Endothelial cell (in vitro differentiated cells): ENCODE data around the gene MIAT. TPM values are rescaled to one million over a fixed set of nuclear protein-coding genes. Genes with fewer than 3 reads are reported as not detected.

Experiments used
- DNase-seq: peaks from one replicate; pipeline ENCODE4 v3.0.0; 2021; ENCODE audit warnings: low spot score
- H3K27ac Mint-ChIP-seq: one replicate; pipeline ENCODE4 v1.8.0; 2021; ENCODE audit warnings: mixed read lengths, inconsistent platforms; ENCODE audit not compliant: unreplicated experiment
- H3K27me3 Mint-ChIP-seq: one replicate; pipeline ENCODE4 v1.8.0; 2021; ENCODE audit warnings: mild to moderate bottlenecking, moderate library complexity, mixed read lengths, inconsistent platforms; ENCODE audit not compliant: unreplicated experiment
- H3K36me3 Mint-ChIP-seq: one replicate; pipeline ENCODE4 v1.8.0; 2021; ENCODE audit warnings: mild to moderate bottlenecking, low read depth, mixed read lengths, inconsistent platforms; ENCODE audit not compliant: unreplicated experiment
- H3K4me1 Mint-ChIP-seq: one replicate; pipeline ENCODE4 v1.8.0; 2021; ENCODE audit warnings: mild to moderate bottlenecking, mixed read lengths, inconsistent platforms; ENCODE audit not compliant: unreplicated experiment
- H3K4me3 Mint-ChIP-seq: one replicate; pipeline ENCODE4 v1.8.0; 2021; ENCODE audit warnings: mild to moderate bottlenecking, mixed read lengths, inconsistent platforms; ENCODE audit not compliant: unreplicated experiment
- H3K9me3 Mint-ChIP-seq: one replicate; pipeline ENCODE4 v1.8.0; 2021; ENCODE audit warnings: mixed read lengths, inconsistent platforms; ENCODE audit not compliant: unreplicated experiment
- total RNA-seq: library from RNA; stranded (reverse); fragmentation: NEBNext Ultra II Directional; extraction: Animal tissue kit (Norgen Biotek cat#: 25700); gene quantifications from one replicate; pipeline ENCODE4 v1.2.1, GENCODE V29; 2021; ENCODE audit not compliant: unreplicated experiment
- TF ChIP-seq, protein P1 (sequence below): fragments of 200-600 bp; sonication (generic); IDR thresholded peaks from one replicate; pipeline ENCODE4 v1.5.0; 2021; ENCODE audit warnings: antibody characterized with exemption; ENCODE audit not compliant: unreplicated experiment

The MIAT gene
- total RNA-seq, 1 donor from 2014 or later, result 1.2 TPM

DNA sequence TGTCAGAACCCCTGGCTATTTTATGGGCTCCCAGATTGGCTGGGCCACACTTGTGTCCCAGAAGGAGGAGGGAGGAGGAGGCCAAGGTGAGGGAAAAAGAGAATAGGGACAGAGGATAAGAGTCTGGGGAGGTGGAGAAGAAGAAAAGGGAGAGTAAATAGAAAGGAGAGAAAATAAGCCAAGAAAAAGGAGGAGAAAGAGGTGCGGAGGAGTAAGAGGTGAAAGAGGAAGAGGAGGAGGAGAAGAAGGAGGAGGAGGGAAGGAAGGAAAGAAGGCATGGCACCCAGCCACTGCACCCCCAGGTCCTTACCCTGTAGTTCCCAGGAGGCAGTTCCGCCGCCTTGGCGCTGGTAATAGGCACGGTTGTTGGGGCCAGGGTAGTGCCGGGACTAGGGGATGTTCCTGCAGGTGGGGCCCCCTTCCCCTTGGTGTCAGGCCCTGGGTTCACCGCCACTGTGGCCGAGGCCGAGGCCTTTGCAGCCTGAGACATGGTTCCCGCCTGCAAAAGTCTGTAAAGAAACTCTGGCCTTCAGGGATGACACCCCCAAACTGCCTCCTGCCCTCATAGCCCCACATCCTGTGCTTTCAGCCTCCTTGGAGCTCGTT lies 41.5 kb upstream of the MIAT start:
- Mint-ChIP-seq H3K9me3 (no peaks in the 10 kb centered on the region), H3K36me3 (peaks cover 5% of the 10 kb centered on the region), H3K27me3 (peaks cover 9% of the 10 kb centered on the region), H3K4me3 (peak overlapping the region; percentile 16), H3K4me1 (peaks cover 45% of the 10 kb centered on the region), H3K27ac (peak overlapping the region; percentile 30)
- TF ChIP-seq, protein P1, sequence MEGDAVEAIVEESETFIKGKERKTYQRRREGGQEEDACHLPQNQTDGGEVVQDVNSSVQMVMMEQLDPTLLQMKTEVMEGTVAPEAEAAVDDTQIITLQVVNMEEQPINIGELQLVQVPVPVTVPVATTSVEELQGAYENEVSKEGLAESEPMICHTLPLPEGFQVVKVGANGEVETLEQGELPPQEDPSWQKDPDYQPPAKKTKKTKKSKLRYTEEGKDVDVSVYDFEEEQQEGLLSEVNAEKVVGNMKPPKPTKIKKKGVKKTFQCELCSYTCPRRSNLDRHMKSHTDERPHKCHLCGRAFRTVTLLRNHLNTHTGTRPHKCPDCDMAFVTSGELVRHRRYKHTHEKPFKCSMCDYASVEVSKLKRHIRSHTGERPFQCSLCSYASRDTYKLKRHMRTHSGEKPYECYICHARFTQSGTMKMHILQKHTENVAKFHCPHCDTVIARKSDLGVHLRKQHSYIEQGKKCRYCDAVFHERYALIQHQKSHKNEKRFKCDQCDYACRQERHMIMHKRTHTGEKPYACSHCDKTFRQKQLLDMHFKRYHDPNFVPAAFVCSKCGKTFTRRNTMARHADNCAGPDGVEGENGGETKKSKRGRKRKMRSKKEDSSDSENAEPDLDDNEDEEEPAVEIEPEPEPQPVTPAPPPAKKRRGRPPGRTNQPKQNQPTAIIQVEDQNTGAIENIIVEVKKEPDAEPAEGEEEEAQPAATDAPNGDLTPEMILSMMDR, result no peak
- DNase-seq, result no peak

DNA sequence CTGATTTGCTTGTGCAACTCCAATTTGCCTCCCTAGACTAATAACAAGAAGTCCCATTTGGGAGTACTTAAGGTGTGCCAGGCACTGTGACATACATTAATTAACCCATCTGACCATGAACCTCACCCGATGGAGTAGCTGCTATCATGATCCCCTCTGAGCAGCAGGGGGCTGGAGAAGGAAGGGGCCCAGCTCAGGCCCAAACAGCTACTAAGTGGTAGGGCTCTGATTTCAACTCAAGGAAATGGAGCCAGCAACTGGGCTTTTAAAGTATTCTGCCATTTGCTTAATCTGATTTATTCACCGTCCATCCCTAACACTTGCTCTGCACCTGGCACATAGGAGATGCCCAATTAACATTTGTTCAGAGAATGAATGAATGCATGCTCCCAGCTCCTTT lies 40.7 kb upstream of the MIAT start:
- peaks cover 5% of the 10 kb centered on the region for H3K36me3 Mint-ChIP-seq
- no peak overlapping the region for H3K27ac Mint-ChIP-seq
- H3K27me3 Mint-ChIP-seq, result peaks cover 9% of the 10 kb centered on the region
- no peaks in the 10 kb centered on the region for H3K9me3 Mint-ChIP-seq
- TF ChIP-seq, protein P1, result no peak
- peaks cover 45% of the 10 kb centered on the region for H3K4me1 Mint-ChIP-seq
- peak overlapping the region; percentile 16 for H3K4me3 Mint-ChIP-seq
- no peak for DNase-seq

DNA sequence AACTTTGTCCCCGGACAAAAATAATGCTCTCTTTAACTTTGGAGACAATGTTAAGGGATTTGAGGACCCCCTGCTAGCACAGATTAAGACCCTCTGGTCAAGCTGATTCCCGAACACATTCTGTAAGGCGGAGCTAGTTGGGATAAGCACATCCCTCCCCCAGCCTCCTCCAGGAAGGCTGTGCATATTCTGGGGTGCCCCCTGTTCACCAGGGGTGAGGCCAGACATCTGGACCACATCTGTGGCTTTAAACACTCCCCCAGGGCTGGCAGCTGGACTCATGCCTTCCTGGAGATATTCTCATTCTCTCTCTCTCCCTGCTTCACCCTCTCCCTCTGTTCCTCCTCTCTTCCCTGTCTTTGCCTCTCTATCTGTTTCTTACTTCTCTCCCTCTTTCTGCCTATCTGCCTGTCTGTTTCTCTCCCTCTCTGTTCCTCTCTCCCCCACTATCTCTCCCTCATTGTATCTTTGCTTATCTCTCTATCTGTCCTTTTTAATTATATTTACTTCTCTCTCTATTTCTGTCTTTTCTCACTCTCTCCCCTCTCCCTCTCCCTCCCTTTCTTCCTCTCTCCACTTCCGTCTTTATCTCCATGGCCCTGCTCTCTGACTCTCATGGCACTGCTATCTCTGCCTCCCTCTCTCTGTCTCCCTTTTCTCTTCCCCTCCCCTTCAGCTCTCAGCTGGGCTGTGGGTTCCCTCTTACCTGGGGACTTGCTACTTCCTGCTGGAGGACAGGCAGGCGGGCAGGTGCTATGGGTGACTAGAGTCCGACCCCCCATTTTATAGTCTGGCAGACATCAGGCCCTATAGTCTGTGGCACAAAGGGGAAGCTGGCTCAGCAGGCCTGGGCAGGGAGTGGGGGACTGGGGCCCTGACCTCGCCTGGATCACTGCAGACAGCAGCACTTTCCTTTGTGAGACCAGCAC lies 39.9 kb upstream of the MIAT start, which contains the start of gene CRYBB1:
TSS of gene CRYBB1 (minus strand) at position 757 of the 929 bp plus-strand sequence. CDS start 1,708 bp downstream, outside the sequence.
- H3K27me3 Mint-ChIP-seq, result peaks cover 9% of the 10 kb centered on the region
- peaks cover 45% of the 10 kb centered on the region for H3K4me1 Mint-ChIP-seq
- no peak for DNase-seq
- H3K27ac Mint-ChIP-seq, result peak within 1 kb of the TSS; percentile 63
- H3K36me3 Mint-ChIP-seq, result no peaks in the 10 kb centered on the region
- TF ChIP-seq, protein P1, result no peak
- peak within 1 kb of the TSS; percentile 23 for H3K4me3 Mint-ChIP-seq
- no peaks in the 10 kb centered on the region for H3K9me3 Mint-ChIP-seq

DNA sequence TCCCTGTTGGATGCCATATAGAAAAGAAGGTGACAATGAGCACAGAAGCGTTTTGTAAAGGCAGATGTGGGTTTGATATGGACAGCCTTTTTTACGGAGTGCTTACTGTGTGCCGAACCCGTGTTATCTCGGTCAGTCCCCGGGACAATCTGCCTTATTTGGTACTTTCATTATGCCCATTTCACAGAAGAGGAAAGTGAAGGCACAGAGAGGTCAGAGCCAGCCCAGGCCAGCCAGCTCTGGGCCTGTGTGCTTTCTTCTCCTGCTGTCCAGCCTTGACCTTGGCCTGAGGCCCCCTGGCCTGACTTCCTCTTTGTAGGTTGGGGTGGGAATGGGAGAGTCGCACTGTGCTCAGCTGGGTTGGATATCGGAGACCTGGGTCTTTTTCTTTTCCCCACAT lies 38.9 kb upstream of the MIAT start:
- no peak overlapping the region for H3K27ac Mint-ChIP-seq
- peaks cover 9% of the 10 kb centered on the region for H3K27me3 Mint-ChIP-seq
- TF ChIP-seq, protein P1, result no peak
- H3K4me1 Mint-ChIP-seq, result peaks cover 36% of the 10 kb centered on the region
- H3K9me3 Mint-ChIP-seq, result no peaks in the 10 kb centered on the region
- H3K36me3 Mint-ChIP-seq, result no peaks in the 10 kb centered on the region
- DNase-seq, result no peak
- no peak overlapping the region for H3K4me3 Mint-ChIP-seq
